IMR-90 (cell line): ENCODE results near the gene EIF4E1B. TPM values are rescaled to one million over a fixed set of nuclear protein-coding genes. Genes with fewer than 3 reads are reported as not detected.

Experiments used
- ATAC-seq: fragments of 200-7000 bp; cut with Tn5 transposase; 2 replicates; pipeline ENCODE4 v1.9.1; 2020; ENCODE audit warnings: low read depth, mild to moderate bottlenecking, moderate library complexity
- BruUV-seq: library from RNA; stranded (reverse); fragments of 400-500 nt; replicated peaks from 2 replicates; lab custom pipeline; 2021; lab: Mats Ljungman, UMichigan
- CTCF ChIA-PET: fragments of 300-600 bp; formaldehyde crosslinking; extraction: SDS; loops from one replicate; lab custom pipeline; 2021; ENCODE audit warnings: antibody characterized with exemption; lab: Yijun Ruan, JAX
- POLR2A ChIA-PET: fragments of 300-600 bp; sonication (Branson Sonifier 250); formaldehyde crosslinking; loops from one replicate; lab custom pipeline; 2022; ENCODE audit warnings: antibody characterized with exemption; ENCODE audit not compliant: unreplicated experiment; lab: Charles Lee
- DNase-seq: peaks from one replicate; pipeline ENCODE4 v3.0.0; 2013
- H2AFZ ChIP-seq: replicated peaks from 2 replicates; pipeline ENCODE3; 2013; ENCODE audit warnings: low read length, mild to moderate bottlenecking; ENCODE audit not compliant: poor library complexity
- H2AK5ac ChIP-seq: 2 replicates; pipeline ENCODE4 v1.6.1; 2013; ENCODE audit warnings: low read depth, low read length, inconsistent platforms
- H2AK9ac ChIP-seq: replicated peaks from 2 replicates; pipeline ENCODE3; 2013; ENCODE audit warnings: mild to moderate bottlenecking, low read depth, low read length, moderate library complexity; ENCODE audit not compliant: poor library complexity
- H2BK120ac ChIP-seq: 2 replicates; pipeline ENCODE4 v1.6.1; 2013; ENCODE audit warnings: low read depth, low read length, inconsistent platforms
- H2BK15ac ChIP-seq: 3 replicates; pipeline ENCODE4 v1.6.1; 2013; ENCODE audit warnings: low read depth, low read length, inconsistent platforms
- H2BK20ac ChIP-seq: 2 replicates; pipeline ENCODE4 v1.6.1; 2013; ENCODE audit warnings: low read depth, mild to moderate bottlenecking, inconsistent platforms, low read length, moderate library complexity
- H2BK5ac ChIP-seq: 2 replicates; pipeline ENCODE4 v1.6.1; 2013; ENCODE audit warnings: mild to moderate bottlenecking, low read depth, low read length, inconsistent platforms; ENCODE audit not compliant: poor library complexity, severe bottlenecking
- H3K14ac ChIP-seq: replicated peaks from 2 replicates; pipeline ENCODE4 v1.6.1; 2013; ENCODE audit warnings: low read depth, low read length, inconsistent platforms
- H3K18ac ChIP-seq: 2 replicates; pipeline ENCODE4 v1.6.1; 2013; ENCODE audit warnings: low read depth, low read length, control low read depth
- H3K23ac ChIP-seq: 2 replicates; pipeline ENCODE4 v1.6.1; 2013; ENCODE audit warnings: low read depth, low read length, inconsistent platforms
- H3K27ac ChIP-seq: 2 replicates; pipeline ENCODE4 v1.5.1; 2013; ENCODE audit warnings: mild to moderate bottlenecking, control low read depth, low read length; ENCODE audit not compliant: insufficient read depth
- H3K27me3 ChIP-seq: 2 replicates; pipeline ENCODE4 v1.6.1; 2013; ENCODE audit warnings: low read length; ENCODE audit not compliant: control insufficient read depth, insufficient read depth
- H3K36me3 ChIP-seq: 2 replicates; pipeline ENCODE4 v1.6.1; 2013; ENCODE audit warnings: low read length, mixed read lengths; ENCODE audit not compliant: control insufficient read depth, insufficient read depth
- H3K4ac ChIP-seq: 2 replicates; pipeline ENCODE4 v1.6.1; 2013; ENCODE audit warnings: low read depth, low read length, inconsistent platforms
- H3K4me1 ChIP-seq: 2 replicates; pipeline ENCODE4 v1.6.1; 2013; ENCODE audit warnings: low read length, mixed read lengths; ENCODE audit not compliant: control insufficient read depth, insufficient read depth
- H3K4me2 ChIP-seq: 2 replicates; pipeline ENCODE4 v1.6.1; 2013; ENCODE audit warnings: low read depth, mild to moderate bottlenecking, control low read depth, low read length, moderate library complexity
- H3K4me3 ChIP-seq: 2 replicates; pipeline ENCODE4 v1.5.1; 2013; ENCODE audit warnings: low read depth, mild to moderate bottlenecking, control low read depth, low read length, moderate library complexity; ENCODE audit not compliant: insufficient read depth
- H3K56ac ChIP-seq: 2 replicates; pipeline ENCODE4 v1.6.1; 2013; ENCODE audit warnings: low read length, inconsistent platforms; ENCODE audit not compliant: insufficient read depth; ENCODE audit errors: extremely low read depth
- H3K79me1 ChIP-seq, 2 experiments: 2 replicates each; pipeline ENCODE4 v1.6.1; 2013; ENCODE audit warnings: low read length in 2 of 2, inconsistent platforms in 1 of 2, low read depth in 1 of 2
- H3K9ac ChIP-seq: 2 replicates; pipeline ENCODE4 v1.6.1; 2013; ENCODE audit warnings: low read depth, low read length, control low read depth
- H3K9me1 ChIP-seq: 2 replicates; pipeline ENCODE4 v1.6.1; 2013; ENCODE audit warnings: low read length, inconsistent platforms; ENCODE audit not compliant: insufficient read depth
- H3K9me3 ChIP-seq: 2 replicates; pipeline ENCODE4 v1.6.1; 2013; ENCODE audit warnings: low read length; ENCODE audit not compliant: control insufficient read depth, insufficient read depth
- H4K20me1 ChIP-seq: 2 replicates; pipeline ENCODE4 v1.6.1; 2013; ENCODE audit warnings: low read length, inconsistent platforms; ENCODE audit not compliant: insufficient read depth
- H4K5ac ChIP-seq: 2 replicates; pipeline ENCODE4 v1.6.1; 2013; ENCODE audit warnings: mild to moderate bottlenecking, low read depth, low read length, control low read depth
- H4K8ac ChIP-seq, 2 experiments: 2 replicates each; pipeline ENCODE4 v1.6.1; 2013; ENCODE audit warnings: low read depth in 2 of 2, low read length in 2 of 2, control low read depth in 1 of 2, inconsistent platforms in 1 of 2
- H4K91ac ChIP-seq: 2 replicates; pipeline ENCODE4 v1.6.1; 2013; ENCODE audit warnings: low read depth, low read length, inconsistent platforms; ENCODE audit not compliant: insufficient read depth
- ELK1 ChIP-seq: fragments of 150-350 bp; IDR thresholded peaks from 2 replicates; pipeline ENCODE4 v1.6.1; 2016; ENCODE audit warnings: low read depth, mild to moderate bottlenecking, low read length, moderate library complexity, borderline replicate concordance
- FOS ChIP-seq: fragments of 150-350 bp; IDR thresholded peaks from 2 replicates; pipeline ENCODE4 v1.6.1; 2016; ENCODE audit warnings: low read depth, low read length
- MAFK ChIP-seq: IDR thresholded peaks from 2 replicates; pipeline ENCODE4 v1.6.1; 2012; ENCODE audit warnings: low read depth, low read length, improper control_type of control experiment
- MAZ ChIP-seq: IDR thresholded peaks from 2 replicates; pipeline ENCODE4 v1.6.1; 2012; ENCODE audit warnings: low read depth, mild to moderate bottlenecking, low read length, improper control_type of control experiment, moderate library complexity, borderline replicate concordance
- RAD21 ChIP-seq: IDR thresholded peaks from 2 replicates; pipeline ENCODE4 v1.6.1; 2012; ENCODE audit warnings: low read length, improper control_type of control experiment
- SMC3 ChIP-seq: fragments of 150-350 bp; IDR thresholded peaks from 2 replicates; pipeline ENCODE4 v1.6.1; 2016; ENCODE audit warnings: low read depth, mild to moderate bottlenecking, antibody characterized with exemption, low read length, moderate library complexity
- WGBS, 2 experiments: methylation state at CpG; one replicate each; pipeline versions ENCODE4 v1.1.5 to v1.1.7; 2013; ENCODE audit warnings: missing lambda C conversion rate in 2 of 2; ENCODE audit not compliant: insufficient read length in 1 of 2; ENCODE audit errors: extremely low coverage in 2 of 2; 5-methylcytosine and 5-hydroxymethylcytosine counted together
- dilution Hi-C: fragments of 300-500 bp; cut with HindIII; formaldehyde crosslinking; loops from one replicate; pipeline ENCODE4 v1.14.3; 2018; ENCODE audit warnings: low sequenced_read_pairs; ENCODE audit not compliant: unreplicated experiment
- in situ Hi-C: fragments of 300-500 bp; cut with MboI; formaldehyde crosslinking; loops from 3 replicates; pipeline ENCODE4 v1.14.3; 2019; ENCODE audit warnings: low sequenced_read_pairs, inconsistent platforms, mixed read lengths
- intact Hi-C: fragments of 100-400 bp; cut with micrococcal nuclease; formaldehyde crosslinking; loops from 2 replicates; pipeline ENCODE4 v1.10.0; 2022
- polyA plus RNA-seq, 3 experiments: library from polyadenylated mRNA; depleted of rRNA; stranded (reverse); fragments of >200 nt; gene quantifications; 2 replicates each; pipeline ENCODE4 v1.2.3, GENCODE V29; 2012; ENCODE audit warnings: low replicate concordance in 1 of 3
- total RNA-seq: library from RNA; depleted of rRNA; stranded (reverse); fragments of >200 nt; gene quantifications from 2 replicates; pipeline ENCODE4 v1.2.3, GENCODE V29; 2012
- TF ChIP-seq, protein P1 (sequence below): fragments of 150-350 bp; IDR thresholded peaks from 2 replicates; pipeline ENCODE4 v1.6.1; 2017; ENCODE audit warnings: mild to moderate bottlenecking, antibody characterized with exemption, low read length, low read depth
- TF ChIP-seq, protein P2 (sequence below): conservative IDR thresholded peaks from 2 replicates; pipeline ENCODE4 v1.5.1; 2012; ENCODE audit warnings: mild to moderate bottlenecking, low read depth, low read length, improper control_type of control experiment

The EIF4E1B gene
- total and polyA plus RNA-seq, 2 of the 4 experiments (the other 2 are of a cell fraction): not detected

GRCh38 chr5:176619203-176619568 is 11.3 kb upstream of the EIF4E1B start:
- 2% methylated on average over 20 of the region's 31 CpGs; no CpG with 5 or more reads in 1 of the 2 experiments for WGBS, 2 experiments

More at GRCh38 chr5:176619203-176619568, 11.3 kb upstream of the EIF4E1B start:
- H2BK15ac ChIP-seq: peak overlapping the region; percentile 70; the same call in 1 of the 3 replicates
- H3K9me1 ChIP-seq: peaks cover 10% of the 10 kb centered on the region
- peak; percentile 86 for DNase-seq
- H3K4me2 ChIP-seq: peak overlapping the region; percentile 60
- intact Hi-C loops (loop anchor here (1.0 to 5.0 kb wide), 2 partner anchors 45 to 202 kb away; partner anchors contain the start of gene CLTB), in situ Hi-C loops (no loop called here), dilution Hi-C loops (no loop called here)
- CTCF ChIA-PET: no interaction called here
- ATAC-seq: peak; percentile 95
- H3K79me1 ChIP-seq: peaks cover 0 to 4% of the 10 kb centered on the region in 2 experiments; a peak in 1 of 4 replicates
- peak overlapping the region; percentile 16 to 47; a peak in 1 of 4 replicates for H4K8ac ChIP-seq
- H2AK9ac ChIP-seq: no peak overlapping the region
- H2BK120ac ChIP-seq: peak overlapping the region; percentile 6; the same call in 1 of the 2 replicates
- no peak overlapping the region for H4K91ac ChIP-seq
- H3K27ac ChIP-seq: no peak overlapping the region
- TF ChIP-seq, protein P1, sequence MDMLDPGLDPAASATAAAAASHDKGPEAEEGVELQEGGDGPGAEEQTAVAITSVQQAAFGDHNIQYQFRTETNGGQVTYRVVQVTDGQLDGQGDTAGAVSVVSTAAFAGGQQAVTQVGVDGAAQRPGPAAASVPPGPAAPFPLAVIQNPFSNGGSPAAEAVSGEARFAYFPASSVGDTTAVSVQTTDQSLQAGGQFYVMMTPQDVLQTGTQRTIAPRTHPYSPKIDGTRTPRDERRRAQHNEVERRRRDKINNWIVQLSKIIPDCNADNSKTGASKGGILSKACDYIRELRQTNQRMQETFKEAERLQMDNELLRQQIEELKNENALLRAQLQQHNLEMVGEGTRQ: no peak
- TF ChIP-seq MAZ (peak; percentile 87), MAFK (no peak), FOS (no peak), ELK1 (no peak), SMC3 (peak; percentile 76), RAD21 (peak; percentile 80)
- TF ChIP-seq, protein P2, sequence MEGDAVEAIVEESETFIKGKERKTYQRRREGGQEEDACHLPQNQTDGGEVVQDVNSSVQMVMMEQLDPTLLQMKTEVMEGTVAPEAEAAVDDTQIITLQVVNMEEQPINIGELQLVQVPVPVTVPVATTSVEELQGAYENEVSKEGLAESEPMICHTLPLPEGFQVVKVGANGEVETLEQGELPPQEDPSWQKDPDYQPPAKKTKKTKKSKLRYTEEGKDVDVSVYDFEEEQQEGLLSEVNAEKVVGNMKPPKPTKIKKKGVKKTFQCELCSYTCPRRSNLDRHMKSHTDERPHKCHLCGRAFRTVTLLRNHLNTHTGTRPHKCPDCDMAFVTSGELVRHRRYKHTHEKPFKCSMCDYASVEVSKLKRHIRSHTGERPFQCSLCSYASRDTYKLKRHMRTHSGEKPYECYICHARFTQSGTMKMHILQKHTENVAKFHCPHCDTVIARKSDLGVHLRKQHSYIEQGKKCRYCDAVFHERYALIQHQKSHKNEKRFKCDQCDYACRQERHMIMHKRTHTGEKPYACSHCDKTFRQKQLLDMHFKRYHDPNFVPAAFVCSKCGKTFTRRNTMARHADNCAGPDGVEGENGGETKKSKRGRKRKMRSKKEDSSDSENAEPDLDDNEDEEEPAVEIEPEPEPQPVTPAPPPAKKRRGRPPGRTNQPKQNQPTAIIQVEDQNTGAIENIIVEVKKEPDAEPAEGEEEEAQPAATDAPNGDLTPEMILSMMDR: peak; percentile 72
- no peak overlapping the region for H2BK5ac ChIP-seq
- H3K36me3 ChIP-seq: no peaks in the 10 kb centered on the region
- H3K18ac ChIP-seq: no peak overlapping the region
- no TSS peak for BruUV-seq
- no peak overlapping the region for H2AK5ac ChIP-seq
- H3K4ac ChIP-seq: peak overlapping the region; percentile 22; the same call in 1 of the 2 replicates
- peak overlapping the region; percentile 88 for H2AFZ ChIP-seq
- H3K4me3 ChIP-seq: no peak overlapping the region
- H3K9ac ChIP-seq: no peak overlapping the region
- no peak overlapping the region for H2BK20ac ChIP-seq
- H3K23ac ChIP-seq: no peak overlapping the region
- H4K20me1 ChIP-seq: no peaks in the 10 kb centered on the region; the same call in 1 of the 2 replicates
- H4K5ac ChIP-seq: no peak overlapping the region
- H3K27me3 ChIP-seq: peaks cover 32% of the 10 kb centered on the region
- H3K4me1 ChIP-seq: peaks cover 27% of the 10 kb centered on the region
- no peak overlapping the region for H3K14ac ChIP-seq
- H3K56ac ChIP-seq: no peak overlapping the region
- no peaks in the 10 kb centered on the region for H3K9me3 ChIP-seq
- POLR2A ChIA-PET: no interaction called here
